Ishikawa (cell line): ENCODE data around the gene CNNM1.

Experiments used
- CREB1 ChIP-seq: IDR thresholded peaks from 2 replicates; pipeline ENCODE4 v1.6.1; 2012; ENCODE audit warnings: low read depth
- RAD21 ChIP-seq: IDR thresholded peaks from 2 replicates; pipeline ENCODE4 v1.6.1; 2012; ENCODE audit warnings: low read depth

- TF ChIP-seq CREB1 (no peak), RAD21 (no peak)
These were observed 100.5 kb downstream of the CNNM1 start for GRCh38 chr10:99429517-99430095.
